Chondrocyte (in vitro differentiated cells): ENCODE results near the gene ATF7. TPM values are rescaled to one million over a fixed set of nuclear protein-coding genes. Genes with fewer than 3 reads are reported as not detected.
"Not testable (repeated sequence)": the region's sequence is repeated elsewhere in the genome, so short reads cannot be mapped to it uniquely, and the experiment has no call there.

Experiments
- DNase-seq: peaks from one replicate; pipeline ENCODE4 v3.0.0; 2021; ENCODE audit warnings: mixed read lengths, low spot score
- H3K27ac Mint-ChIP-seq: one replicate; pipeline ENCODE4 v1.8.0; 2021; ENCODE audit warnings: mild to moderate bottlenecking, moderate library complexity, mixed read lengths; ENCODE audit not compliant: unreplicated experiment
- H3K27me3 Mint-ChIP-seq: 2 replicates; pipeline ENCODE4 v1.8.0; 2021; ENCODE audit warnings: low read depth, mixed read lengths
- H3K36me3 Mint-ChIP-seq: 2 replicates; pipeline ENCODE4 v1.8.0; 2021; ENCODE audit warnings: low read depth, mixed read lengths
- H3K4me1 Mint-ChIP-seq: 2 replicates; pipeline ENCODE4 v1.8.0; 2021; ENCODE audit warnings: low read depth, mild to moderate bottlenecking, mixed read lengths
- H3K4me3 Mint-ChIP-seq: one replicate; pipeline ENCODE4 v1.8.0; 2021; ENCODE audit warnings: mild to moderate bottlenecking, moderate library complexity, mixed read lengths; ENCODE audit not compliant: unreplicated experiment
- H3K9me3 Mint-ChIP-seq: 2 replicates; pipeline ENCODE4 v1.8.0; 2021; ENCODE audit warnings: low read depth, mixed read lengths
- CTCF ChIP-seq: fragments of 200-600 bp; sonication (generic); IDR thresholded peaks from 2 replicates; pipeline ENCODE4 v1.5.0; 2021; ENCODE audit warnings: antibody characterized with exemption, mild to moderate bottlenecking, moderate library complexity
- total RNA-seq: library from RNA; stranded (reverse); gene quantifications from 3 replicates; pipeline ENCODE4 v1.2.1, GENCODE V29; 2021

ATF7 gene
- total RNA-seq, 1 donor from 2014 or later, result 44.4 TPM

GRCh38 chr12:53551889-53552291 lies 74.3 kb downstream of the ATF7 start:
- no peak overlapping the region for H3K27ac Mint-ChIP-seq
- H3K9me3 Mint-ChIP-seq, result no peaks in the 10 kb centered on the region
- H3K4me3 Mint-ChIP-seq, result no peak overlapping the region

GRCh38 chr12:53550595-53550994 lies 75.6 kb downstream of the ATF7 start:
- TF ChIP-seq CTCF, result no peak
- Mint-ChIP-seq H3K9me3 (no peaks in the 10 kb centered on the region), H3K4me3 (no peak overlapping the region), H3K4me1 (peaks cover 11% of the 10 kb centered on the region), H3K36me3 (peaks cover 12% of the 10 kb centered on the region), H3K27ac (peak overlapping the region; percentile 80), H3K27me3 (no peaks in the 10 kb centered on the region)
- no peak for DNase-seq

More at GRCh38 chr12:53551889-53552291, 74.3 kb downstream of the ATF7 start:
- TF ChIP-seq CTCF, result no peak
- Mint-ChIP-seq H3K27me3 (no peaks in the 10 kb centered on the region), H3K4me1 (peaks cover 11% of the 10 kb centered on the region), H3K36me3 (peaks cover 12% of the 10 kb centered on the region)
- DNase-seq, result no peak

GRCh38 chr12:53550131-53550530 lies 76.1 kb downstream of the ATF7 start:
- not testable (repeated sequence) for H3K27me3 Mint-ChIP-seq, DNase-seq, H3K4me3 Mint-ChIP-seq, H3K9me3 Mint-ChIP-seq
- Mint-ChIP-seq H3K36me3 (peaks cover 12% of the 10 kb centered on the region), H3K4me1 (peaks cover 11% of the 10 kb centered on the region), H3K27ac (peak overlapping the region; percentile 80)

GRCh38 chr12:53548354-53548753 lies 77.8 kb downstream of the ATF7 start:
- not testable (repeated sequence) for DNase-seq, H3K4me3 Mint-ChIP-seq, H3K9me3 Mint-ChIP-seq, H3K27me3 Mint-ChIP-seq, H3K27ac Mint-ChIP-seq
- H3K4me1 Mint-ChIP-seq, result peaks cover 20% of the 10 kb centered on the region
- H3K36me3 Mint-ChIP-seq, result peaks cover 12% of the 10 kb centered on the region

GRCh38 chr12:53543539-53543938 lies 82.6 kb downstream of the ATF7 start:
- no peaks in the 10 kb centered on the region for H3K27me3 Mint-ChIP-seq
- no peak overlapping the region for H3K4me3 Mint-ChIP-seq
- peaks cover 5% of the 10 kb centered on the region for H3K36me3 Mint-ChIP-seq
- TF ChIP-seq CTCF, result peak; percentile 98
- peak overlapping the region; percentile 94 for H3K27ac Mint-ChIP-seq
- no peak for DNase-seq
- H3K9me3 Mint-ChIP-seq, result no peaks in the 10 kb centered on the region
- H3K4me1 Mint-ChIP-seq, result peaks cover 9% of the 10 kb centered on the region

- H3K9me3 Mint-ChIP-seq, result no peaks in the 10 kb centered on the region
- no peak overlapping the region for H3K4me3 Mint-ChIP-seq
- H3K4me1 Mint-ChIP-seq, result peaks cover 9% of the 10 kb centered on the region
- DNase-seq, result no peak
- peaks cover 18% of the 10 kb centered on the region for H3K36me3 Mint-ChIP-seq
- H3K27ac Mint-ChIP-seq, result no peak overlapping the region
- H3K27me3 Mint-ChIP-seq, result no peaks in the 10 kb centered on the region
- no peak for TF ChIP-seq CTCF
These were observed 86.7 kb downstream of the ATF7 start for GRCh38 chr12:53539526-53539925.
